Naive B cell (primary cell): ENCODE results near the gene LRRN3. TPM values are rescaled to one million over a fixed set of nuclear protein-coding genes. Genes with fewer than 3 reads are reported as not detected.
"Not testable (repeated sequence)": the region's sequence is repeated elsewhere in the genome, so short reads cannot be mapped to it uniquely, and the experiment has no call there.

Experiments
- ATAC-seq, 2 donors: fragments of 150-1000 bp; cut with Tn5 transposase; 2 replicates each; pipeline ENCODE4 v1.10.0; 2021; ENCODE audit warnings: low read depth in 2 of 2, mild to moderate bottlenecking in 2 of 2, moderate library complexity in 2 of 2
- DNase-seq: peaks from one replicate; pipeline ENCODE4 v3.0.0; 2022
- H3K27ac Mint-ChIP-seq, 6 donors: one replicate each; pipeline ENCODE4 v1.8.0; 2020 to 2022; ENCODE audit warnings: mild to moderate bottlenecking in 6 of 6, mixed read lengths in 6 of 6, moderate library complexity in 5 of 6, inconsistent platforms in 2 of 6
- H3K27me3 Mint-ChIP-seq, 3 donors: one replicate each; pipeline ENCODE4 v1.8.0; 2021 to 2022; ENCODE audit warnings: mixed read lengths in 3 of 3, mild to moderate bottlenecking in 1 of 3
- H3K36me3 Mint-ChIP-seq, 2 donors: one replicate each; pipeline ENCODE4 v1.8.0; 2020 to 2022; ENCODE audit warnings: mixed read lengths in 2 of 2, inconsistent platforms in 1 of 2, mild to moderate bottlenecking in 1 of 2
- H3K4me1 Mint-ChIP-seq, 3 donors: one replicate each; pipeline ENCODE4 v1.8.0; 2020 to 2022; ENCODE audit warnings: mixed read lengths in 3 of 3, inconsistent platforms in 1 of 3, mild to moderate bottlenecking in 1 of 3, moderate library complexity in 1 of 3
- H3K4me3 Mint-ChIP-seq, 8 donors: one replicate each; pipeline ENCODE4 v1.8.0; 2020 to 2022; ENCODE audit warnings: mild to moderate bottlenecking in 8 of 8, mixed read lengths in 8 of 8, moderate library complexity in 8 of 8, inconsistent platforms in 2 of 8
- H3K9me3 Mint-ChIP-seq, 7 donors: one replicate each; pipeline ENCODE4 v1.8.0; 2020 to 2022; ENCODE audit warnings: mixed read lengths in 7 of 7, mild to moderate bottlenecking in 5 of 7, inconsistent platforms in 2 of 7, moderate library complexity in 1 of 7
- polyA plus RNA-seq, 6 donors: library from polyadenylated mRNA; unstranded; fragments of 300-500 nt; fragmentation: Illumina TruSeq; gene quantifications; one replicate each; pipeline ENCODE4 v1.2.3, GENCODE V29; 2021; ENCODE audit warnings: low read depth in 6 of 6

Gene LRRN3
- polyA plus RNA-seq, 6 donors from 2014 or later: 0.09 to 0.44 (median 0.12) TPM

DNA sequence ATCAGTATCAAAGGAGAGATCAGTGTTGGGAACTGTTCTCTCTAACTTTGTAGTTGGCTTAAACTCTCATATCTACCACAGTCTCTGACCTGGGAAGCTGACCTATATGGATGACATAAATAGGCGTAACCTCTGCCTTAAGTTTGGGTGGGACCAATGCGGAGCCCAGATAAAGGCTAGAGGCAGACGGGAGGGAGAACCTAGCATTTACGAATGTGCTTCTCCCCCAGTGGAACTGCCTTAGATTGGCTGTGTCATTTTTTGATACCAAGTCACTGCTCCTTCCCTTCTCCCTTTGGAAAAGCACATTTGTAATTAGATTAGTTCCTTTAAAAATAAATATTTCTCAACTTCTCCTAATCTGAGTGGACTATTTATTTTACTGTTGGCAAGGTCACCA is 23.7 kb upstream of the LRRN3 start:
- H3K4me3 Mint-ChIP-seq: no peak overlapping the region
- DNase-seq (no peak), ATAC-seq (no peak)
- H3K27me3 Mint-ChIP-seq: no peaks in the 10 kb centered on the region
- H3K9me3 Mint-ChIP-seq: peaks cover 9 to 27% (median 14%) of the 10 kb centered on the region in 7 donors
- H3K4me1 Mint-ChIP-seq: peaks cover 2 to 5% (median 4%) of the 10 kb centered on the region in 3 donors
- no peak overlapping the region for H3K27ac Mint-ChIP-seq
- peaks cover 8 to 12% of the 10 kb centered on the region in 2 donors for H3K36me3 Mint-ChIP-seq

- Mint-ChIP-seq H3K27me3 (no peaks in the 10 kb centered on the region), H3K9me3 (peaks cover 8 to 23% (median 12%) of the 10 kb centered on the region in 7 donors), H3K27ac (no peak overlapping the region), H3K36me3 (peaks cover 8 to 12% of the 10 kb centered on the region in 2 donors), H3K4me1 (peaks cover 2 to 5% (median 4%) of the 10 kb centered on the region in 3 donors), H3K4me3 (no peak overlapping the region)
- DNase-seq (no peak), ATAC-seq (no peak)
These were observed 23.2 kb upstream of the LRRN3 start for GRCh38 chr7:111067682-111068081.

DNA sequence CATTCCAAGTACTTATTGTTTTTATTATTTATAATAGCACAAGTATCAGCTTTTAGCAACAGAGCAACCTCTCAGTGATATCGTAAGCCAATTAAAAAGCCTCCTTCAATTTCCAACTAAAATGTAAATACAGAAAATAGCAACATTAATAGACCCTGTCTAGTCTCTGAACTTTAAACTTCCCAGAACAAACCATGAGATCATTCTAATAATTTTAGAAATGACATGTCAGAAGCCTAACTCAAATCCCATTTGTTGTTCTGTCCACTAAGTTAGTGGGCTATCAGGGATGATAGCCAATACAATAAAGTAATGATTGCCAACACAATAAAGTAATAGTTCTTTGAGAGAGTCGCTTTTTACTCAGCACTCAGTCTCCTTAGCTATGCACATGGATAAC is 22.3 kb upstream of the LRRN3 start:
- peak overlapping the region in 1 of 6 donors; percentile 9 for H3K27ac Mint-ChIP-seq
- DNase-seq: no peak
- H3K9me3 Mint-ChIP-seq: peaks cover 3 to 15% (median 9%) of the 10 kb centered on the region in 7 donors
- H3K36me3 Mint-ChIP-seq: peaks cover 5 to 6% of the 10 kb centered on the region in 2 donors
- no peak overlapping the region for H3K4me3 Mint-ChIP-seq
- no peaks in the 10 kb centered on the region for H3K27me3 Mint-ChIP-seq
- no peak for ATAC-seq
- peaks cover 0 to 5% (median 4%) of the 10 kb centered on the region in 3 donors for H3K4me1 Mint-ChIP-seq

GRCh38 chr7:111071556-111071955 is 19.4 kb upstream of the LRRN3 start:
- no peak for DNase-seq
- Mint-ChIP-seq H3K36me3 (no peaks in the 10 kb centered on the region), H3K4me3 (no peak overlapping the region), H3K27ac (peak overlapping the region in 1 of 6 donors; percentile 44), H3K4me1 (peaks cover 0 to 14% (median 12%) of the 10 kb centered on the region in 3 donors), H3K27me3 (no peaks in the 10 kb centered on the region), H3K9me3 (no peaks in the 10 kb centered on the region)
- ATAC-seq: no peak

DNA sequence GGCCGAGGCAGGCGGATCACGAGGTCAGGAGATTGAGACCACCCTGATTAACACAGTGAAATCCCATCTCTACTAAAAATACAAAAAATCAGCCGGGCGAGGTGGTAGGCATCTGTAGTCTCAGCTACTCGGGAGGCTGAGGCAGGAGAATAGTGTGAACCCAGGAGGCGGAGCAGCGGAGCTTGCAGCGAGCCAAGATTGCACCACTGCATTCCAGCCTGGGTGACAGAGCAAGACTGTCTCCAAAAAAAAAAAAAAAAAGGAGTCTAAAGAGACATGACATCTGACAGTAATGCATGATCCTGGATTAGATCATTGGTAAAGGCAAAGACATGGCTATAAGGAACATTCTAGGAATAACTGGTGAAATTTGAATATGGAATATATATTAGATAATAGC is 18.3 kb upstream of the LRRN3 start:
- not testable (repeated sequence) for H3K27me3 Mint-ChIP-seq, H3K9me3 Mint-ChIP-seq, H3K4me3 Mint-ChIP-seq, ATAC-seq, DNase-seq, H3K36me3 Mint-ChIP-seq
- H3K27ac Mint-ChIP-seq: peak overlapping the region in 1 of 6 donors; percentile 11
- H3K4me1 Mint-ChIP-seq: peaks cover 0 to 14% (median 12%) of the 10 kb centered on the region in 3 donors

DNA sequence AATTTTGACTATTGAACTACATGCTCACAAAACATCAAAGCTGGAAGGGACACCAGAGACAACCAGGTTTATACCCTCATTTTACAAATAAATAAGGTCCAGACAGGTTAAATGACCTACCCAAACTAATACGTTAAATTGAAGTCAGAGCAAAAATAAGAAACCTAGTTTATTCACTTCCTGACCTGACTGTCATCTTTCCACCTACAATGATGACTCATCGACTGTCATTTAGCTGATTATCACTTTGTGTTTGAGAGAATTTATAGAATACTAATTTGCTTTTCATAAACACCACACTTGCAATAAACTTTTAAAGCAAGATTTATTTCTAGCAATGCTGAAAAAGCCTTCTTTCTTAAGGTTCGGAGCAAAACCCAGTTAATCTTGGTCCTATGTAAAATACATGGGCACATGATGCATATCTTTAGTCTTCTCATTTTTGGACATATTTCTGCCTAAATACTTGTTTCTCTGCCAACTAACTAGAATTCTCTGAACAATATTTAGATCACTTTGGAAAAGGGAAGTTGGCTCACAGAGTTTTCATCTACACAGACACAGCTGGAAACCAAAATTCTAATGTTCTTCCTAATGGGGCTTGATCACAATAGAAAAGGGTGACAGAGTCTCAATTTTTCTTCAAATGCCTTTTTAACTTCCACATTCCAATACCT is 16.7 kb upstream of the LRRN3 start:
- no peaks in the 10 kb centered on the region for H3K27me3 Mint-ChIP-seq
- no peaks in the 10 kb centered on the region for H3K36me3 Mint-ChIP-seq
- DNase-seq (no peak), ATAC-seq (no peak)
- H3K4me1 Mint-ChIP-seq: peaks cover 0 to 10% (median 9%) of the 10 kb centered on the region in 3 donors
- H3K27ac Mint-ChIP-seq: no peak overlapping the region
- no peak overlapping the region for H3K4me3 Mint-ChIP-seq
- H3K9me3 Mint-ChIP-seq: no peaks in the 10 kb centered on the region

GRCh38 chr7:111074748-111075146 is 16.2 kb upstream of the LRRN3 start:
- no peak overlapping the region for H3K4me3 Mint-ChIP-seq
- ATAC-seq (no peak), DNase-seq (no peak)
- H3K9me3 Mint-ChIP-seq: no peaks in the 10 kb centered on the region
- H3K36me3 Mint-ChIP-seq: no peaks in the 10 kb centered on the region
- no peaks in the 10 kb centered on the region for H3K27me3 Mint-ChIP-seq
- H3K4me1 Mint-ChIP-seq: peaks cover 0 to 9% (median 9%) of the 10 kb centered on the region in 3 donors
- no peak overlapping the region for H3K27ac Mint-ChIP-seq

DNA sequence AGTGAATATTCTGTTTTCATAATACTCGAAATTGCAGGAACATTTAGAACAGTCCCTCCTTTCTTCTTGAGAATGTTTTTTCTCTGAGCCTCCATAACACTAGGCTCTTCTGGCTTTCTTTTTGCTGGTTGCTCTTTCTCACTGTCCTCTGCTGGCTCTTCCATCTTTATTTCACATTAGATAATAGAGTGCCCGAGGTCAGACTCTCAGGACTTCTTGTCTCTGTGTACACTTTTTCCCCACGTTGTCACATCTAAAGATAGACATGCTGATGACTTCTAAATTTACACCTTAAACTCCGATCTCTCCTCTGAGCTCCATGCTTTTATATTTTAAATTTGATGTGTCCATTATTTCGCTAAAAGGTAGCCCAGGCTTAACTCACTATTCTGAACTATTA is 15.4 kb upstream of the LRRN3 start:
- peak overlapping the region in 1 of 6 donors; percentile 3 for H3K27ac Mint-ChIP-seq
- DNase-seq (no peak), ATAC-seq (no peak)
- no peaks in the 10 kb centered on the region for H3K27me3 Mint-ChIP-seq
- H3K4me1 Mint-ChIP-seq: peaks cover 0 to 9% (median 9%) of the 10 kb centered on the region in 3 donors
- H3K4me3 Mint-ChIP-seq: no peak overlapping the region
- H3K9me3 Mint-ChIP-seq: no peaks in the 10 kb centered on the region
- H3K36me3 Mint-ChIP-seq: no peaks in the 10 kb centered on the region

- Mint-ChIP-seq H3K36me3 (no peaks in the 10 kb centered on the region), H3K9me3 (no peaks in the 10 kb centered on the region), H3K4me1 (peaks cover 0 to 9% (median 9%) of the 10 kb centered on the region in 3 donors), H3K27ac (no peak overlapping the region), H3K4me3 (no peak overlapping the region), H3K27me3 (no peaks in the 10 kb centered on the region)
- DNase-seq: no peak
- ATAC-seq: no peak
These were observed 14.7 kb upstream of the LRRN3 start for GRCh38 chr7:111076205-111076604.

- H3K27ac Mint-ChIP-seq: no peak overlapping the region
- ATAC-seq (no peak), DNase-seq (no peak)
- no peaks in the 10 kb centered on the region for H3K9me3 Mint-ChIP-seq
- no peaks in the 10 kb centered on the region for H3K36me3 Mint-ChIP-seq
- no peak overlapping the region for H3K4me3 Mint-ChIP-seq
- H3K4me1 Mint-ChIP-seq: peaks cover 3 to 14% (median 14%) of the 10 kb centered on the region in 3 donors
- H3K27me3 Mint-ChIP-seq: no peaks in the 10 kb centered on the region
These were observed 13.9 kb upstream of the LRRN3 start for GRCh38 chr7:111077001-111077400.

DNA sequence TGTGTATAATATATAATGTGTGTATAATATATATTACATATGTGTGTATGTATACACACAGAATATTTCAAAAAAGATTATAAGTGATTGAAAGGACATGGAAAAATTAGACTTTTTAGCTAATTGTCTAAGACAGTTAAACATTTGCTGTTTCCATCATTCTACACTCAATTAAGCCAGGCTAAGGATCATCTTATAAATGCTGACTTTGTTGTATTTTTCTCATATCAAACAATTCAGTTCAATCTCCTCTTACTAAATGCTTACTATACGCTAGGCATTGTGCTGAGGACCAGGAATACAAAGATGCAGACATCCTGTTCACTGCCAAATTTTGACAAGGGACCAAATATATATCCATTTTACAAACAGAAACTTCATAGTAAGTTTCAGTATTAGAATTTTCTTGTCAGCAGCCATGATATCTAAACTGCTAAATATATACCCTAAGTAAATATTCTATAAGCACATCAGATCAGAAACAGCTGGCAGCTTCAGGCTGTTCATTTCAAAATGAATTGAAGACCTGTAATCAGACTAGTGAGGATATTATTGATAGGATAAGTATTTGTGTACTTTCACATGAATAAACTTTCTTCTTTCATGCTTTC is 10.3 kb upstream of the LRRN3 start:
- DNase-seq (no peak), ATAC-seq (no peak)
- no peaks in the 10 kb centered on the region for H3K27me3 Mint-ChIP-seq
- peaks cover 25 to 28% (median 26%) of the 10 kb centered on the region in 3 donors for H3K4me1 Mint-ChIP-seq
- no peak overlapping the region for H3K27ac Mint-ChIP-seq
- H3K4me3 Mint-ChIP-seq: no peak overlapping the region
- H3K36me3 Mint-ChIP-seq: no peaks in the 10 kb centered on the region
- H3K9me3 Mint-ChIP-seq: peaks cover 0 to 2% (median 0%) of the 10 kb centered on the region in 7 donors

GRCh38 chr7:111081546-111082267 is 9.2 kb upstream of the LRRN3 start:
- Mint-ChIP-seq H3K9me3 (peaks cover 0 to 4% (median 0%) of the 10 kb centered on the region in 7 donors), H3K4me1 (peaks cover 24 to 28% (median 25%) of the 10 kb centered on the region in 3 donors), H3K36me3 (no peaks in the 10 kb centered on the region), H3K27ac (no peak overlapping the region), H3K4me3 (no peak overlapping the region), H3K27me3 (no peaks in the 10 kb centered on the region)
- DNase-seq (no peak), ATAC-seq (no peak)

DNA sequence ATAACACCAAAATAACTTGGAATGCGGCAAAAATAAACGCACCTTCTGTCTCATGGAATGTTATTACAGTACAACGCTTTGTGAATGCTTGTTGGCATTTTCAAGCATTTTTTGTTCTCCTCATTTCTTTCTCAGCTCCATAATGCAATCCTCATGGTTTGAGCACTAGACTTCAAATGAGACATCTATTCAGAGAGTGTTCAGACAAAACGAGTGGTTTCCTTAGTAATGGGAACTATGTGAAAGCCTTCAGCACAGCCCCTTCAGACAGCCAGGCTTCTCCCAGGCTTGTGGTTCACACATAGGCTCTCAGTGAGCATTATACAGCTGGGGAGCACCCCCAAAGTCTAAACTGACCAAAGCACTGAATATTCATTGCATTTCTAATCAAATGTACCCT is 8.6 kb upstream of the LRRN3 start:
- Mint-ChIP-seq H3K9me3 (peaks cover 0 to 4% (median 0%) of the 10 kb centered on the region in 7 donors), H3K36me3 (no peaks in the 10 kb centered on the region), H3K4me3 (no peak overlapping the region), H3K27me3 (no peaks in the 10 kb centered on the region), H3K4me1 (peaks cover 24 to 28% (median 25%) of the 10 kb centered on the region in 3 donors), H3K27ac (no peak overlapping the region)
- DNase-seq (no peak), ATAC-seq (no peak)
